PFSK-1 (cell line): Measurements from ENCODE around the gene PPM1J.

Experiments used
- FOXP2 ChIP-seq: optimal IDR thresholded peaks from 2 replicates; pipeline ENCODE3; 2011; ENCODE audit warnings: borderline replicate concordance, control low read depth, inconsistent platforms; ENCODE audit not compliant: insufficient read depth; ENCODE audit errors: extremely low read length, extremely low read depth
- POLR2AphosphoS5 ChIP-seq: IDR thresholded peaks from 2 replicates; pipeline ENCODE4 v1.6.1; 2012; ENCODE audit warnings: low read depth, mild to moderate bottlenecking, control low read depth, low read length, moderate library complexity
- REST ChIP-seq, 2 experiments: IDR thresholded peaks; 2 replicates each; pipeline versions ENCODE4 v1.6.1 to v1.8.0; 2011 to 2012; ENCODE audit warnings: low read depth in 2 of 2, low read length in 2 of 2, control low read depth in 1 of 2, inconsistent platforms in 1 of 2, mild to moderate bottlenecking in 1 of 2, moderate library complexity in 1 of 2; ENCODE audit not compliant: insufficient read depth in 1 of 2
- SIN3A ChIP-seq: IDR thresholded peaks from 2 replicates; pipeline ENCODE4 v1.6.1; 2012; ENCODE audit warnings: mild to moderate bottlenecking, low read length, moderate library complexity, borderline replicate concordance; ENCODE audit not compliant: insufficient read depth
- TAF1 ChIP-seq: IDR thresholded peaks from 2 replicates; pipeline ENCODE4 v1.6.1; 2012; ENCODE audit warnings: low read length, control low read depth, borderline replicate concordance; ENCODE audit not compliant: insufficient read depth

PPM1J gene

GRCh38 chr1:112686835-112687234 is 28.3 kb downstream of the PPM1J start:
- TF ChIP-seq REST (IDR thresholded peaks at IDR 0.05; ENCODE audit: insufficient read depth in 1 of 2, low read depth in 2 of 2, low read length in 2 of 2): no peak
- TF ChIP-seq FOXP2: no peak
- TF ChIP-seq TAF1: no peak
- TF ChIP-seq SIN3A: no peak
- no peak for TF ChIP-seq POLR2AphosphoS5

- TF ChIP-seq REST (IDR thresholded peaks at IDR 0.05; ENCODE audit: insufficient read depth in 1 of 2, low read depth in 2 of 2, low read length in 2 of 2) (no peak), SIN3A (no peak), FOXP2 (no peak), TAF1 (no peak), POLR2AphosphoS5 (no peak)
Observed at GRCh38 chr1:112686417-112686816, 28.7 kb downstream of the PPM1J start.

- no peak for TF ChIP-seq REST (IDR thresholded peaks at IDR 0.05; ENCODE audit: insufficient read depth in 1 of 2, low read depth in 2 of 2, low read length in 2 of 2)
- no peak for TF ChIP-seq POLR2AphosphoS5
- no peak for TF ChIP-seq SIN3A
- TF ChIP-seq FOXP2: no peak
- TF ChIP-seq TAF1: no peak
Observed at GRCh38 chr1:112685913-112686312, 29.2 kb downstream of the PPM1J start.

GRCh38 chr1:112678605-112679004 is 36.5 kb downstream of the PPM1J start:
- no peak for TF ChIP-seq TAF1
- no peak for TF ChIP-seq SIN3A
- no peak for TF ChIP-seq REST (IDR thresholded peaks at IDR 0.05; ENCODE audit: insufficient read depth in 1 of 2, low read depth in 2 of 2, low read length in 2 of 2)
- no peak for TF ChIP-seq FOXP2
- no peak for TF ChIP-seq POLR2AphosphoS5

- no peak for TF ChIP-seq REST (IDR thresholded peaks at IDR 0.05; ENCODE audit: insufficient read depth in 1 of 2, low read depth in 2 of 2, low read length in 2 of 2)
- TF ChIP-seq TAF1: no peak
- TF ChIP-seq POLR2AphosphoS5: no peak
- TF ChIP-seq SIN3A: no peak
- no peak for TF ChIP-seq FOXP2
Observed at GRCh38 chr1:112677501-112677900, 37.6 kb downstream of the PPM1J start.
